ENCODE data around the gene TMEM59. TPM values are rescaled to one million over a fixed set of nuclear protein-coding genes. Genes with fewer than 3 reads are reported as not detected.

TMEM59 gene
- total and polyA plus RNA-seq, 2 of the 8 experiments (the other 6 are each of a cell fraction or from before 2014, with no cell fraction given), result 116 to 139 TPM

DNA sequence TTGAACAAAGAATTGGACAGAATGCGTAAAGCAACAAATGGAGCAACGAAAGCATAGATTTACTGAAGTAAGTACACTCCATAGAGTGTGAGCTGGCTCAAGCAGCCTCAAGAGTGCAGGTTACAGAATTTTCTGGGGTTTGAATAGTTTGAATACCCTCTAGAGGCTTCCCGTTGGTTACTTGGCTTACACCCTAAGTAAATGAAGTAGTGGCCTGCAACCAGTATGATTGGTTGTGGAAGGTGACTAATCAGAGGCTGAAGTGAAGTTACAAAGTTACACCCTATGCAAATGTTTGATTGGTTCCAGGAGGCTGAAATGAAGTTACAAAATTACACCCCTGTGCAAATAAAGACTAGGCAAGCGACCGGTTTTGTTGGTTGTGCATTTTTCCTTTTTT is 11.3 kb upstream of the TMEM59 start (continued):
- TF ChIP-seq, protein P1, sequence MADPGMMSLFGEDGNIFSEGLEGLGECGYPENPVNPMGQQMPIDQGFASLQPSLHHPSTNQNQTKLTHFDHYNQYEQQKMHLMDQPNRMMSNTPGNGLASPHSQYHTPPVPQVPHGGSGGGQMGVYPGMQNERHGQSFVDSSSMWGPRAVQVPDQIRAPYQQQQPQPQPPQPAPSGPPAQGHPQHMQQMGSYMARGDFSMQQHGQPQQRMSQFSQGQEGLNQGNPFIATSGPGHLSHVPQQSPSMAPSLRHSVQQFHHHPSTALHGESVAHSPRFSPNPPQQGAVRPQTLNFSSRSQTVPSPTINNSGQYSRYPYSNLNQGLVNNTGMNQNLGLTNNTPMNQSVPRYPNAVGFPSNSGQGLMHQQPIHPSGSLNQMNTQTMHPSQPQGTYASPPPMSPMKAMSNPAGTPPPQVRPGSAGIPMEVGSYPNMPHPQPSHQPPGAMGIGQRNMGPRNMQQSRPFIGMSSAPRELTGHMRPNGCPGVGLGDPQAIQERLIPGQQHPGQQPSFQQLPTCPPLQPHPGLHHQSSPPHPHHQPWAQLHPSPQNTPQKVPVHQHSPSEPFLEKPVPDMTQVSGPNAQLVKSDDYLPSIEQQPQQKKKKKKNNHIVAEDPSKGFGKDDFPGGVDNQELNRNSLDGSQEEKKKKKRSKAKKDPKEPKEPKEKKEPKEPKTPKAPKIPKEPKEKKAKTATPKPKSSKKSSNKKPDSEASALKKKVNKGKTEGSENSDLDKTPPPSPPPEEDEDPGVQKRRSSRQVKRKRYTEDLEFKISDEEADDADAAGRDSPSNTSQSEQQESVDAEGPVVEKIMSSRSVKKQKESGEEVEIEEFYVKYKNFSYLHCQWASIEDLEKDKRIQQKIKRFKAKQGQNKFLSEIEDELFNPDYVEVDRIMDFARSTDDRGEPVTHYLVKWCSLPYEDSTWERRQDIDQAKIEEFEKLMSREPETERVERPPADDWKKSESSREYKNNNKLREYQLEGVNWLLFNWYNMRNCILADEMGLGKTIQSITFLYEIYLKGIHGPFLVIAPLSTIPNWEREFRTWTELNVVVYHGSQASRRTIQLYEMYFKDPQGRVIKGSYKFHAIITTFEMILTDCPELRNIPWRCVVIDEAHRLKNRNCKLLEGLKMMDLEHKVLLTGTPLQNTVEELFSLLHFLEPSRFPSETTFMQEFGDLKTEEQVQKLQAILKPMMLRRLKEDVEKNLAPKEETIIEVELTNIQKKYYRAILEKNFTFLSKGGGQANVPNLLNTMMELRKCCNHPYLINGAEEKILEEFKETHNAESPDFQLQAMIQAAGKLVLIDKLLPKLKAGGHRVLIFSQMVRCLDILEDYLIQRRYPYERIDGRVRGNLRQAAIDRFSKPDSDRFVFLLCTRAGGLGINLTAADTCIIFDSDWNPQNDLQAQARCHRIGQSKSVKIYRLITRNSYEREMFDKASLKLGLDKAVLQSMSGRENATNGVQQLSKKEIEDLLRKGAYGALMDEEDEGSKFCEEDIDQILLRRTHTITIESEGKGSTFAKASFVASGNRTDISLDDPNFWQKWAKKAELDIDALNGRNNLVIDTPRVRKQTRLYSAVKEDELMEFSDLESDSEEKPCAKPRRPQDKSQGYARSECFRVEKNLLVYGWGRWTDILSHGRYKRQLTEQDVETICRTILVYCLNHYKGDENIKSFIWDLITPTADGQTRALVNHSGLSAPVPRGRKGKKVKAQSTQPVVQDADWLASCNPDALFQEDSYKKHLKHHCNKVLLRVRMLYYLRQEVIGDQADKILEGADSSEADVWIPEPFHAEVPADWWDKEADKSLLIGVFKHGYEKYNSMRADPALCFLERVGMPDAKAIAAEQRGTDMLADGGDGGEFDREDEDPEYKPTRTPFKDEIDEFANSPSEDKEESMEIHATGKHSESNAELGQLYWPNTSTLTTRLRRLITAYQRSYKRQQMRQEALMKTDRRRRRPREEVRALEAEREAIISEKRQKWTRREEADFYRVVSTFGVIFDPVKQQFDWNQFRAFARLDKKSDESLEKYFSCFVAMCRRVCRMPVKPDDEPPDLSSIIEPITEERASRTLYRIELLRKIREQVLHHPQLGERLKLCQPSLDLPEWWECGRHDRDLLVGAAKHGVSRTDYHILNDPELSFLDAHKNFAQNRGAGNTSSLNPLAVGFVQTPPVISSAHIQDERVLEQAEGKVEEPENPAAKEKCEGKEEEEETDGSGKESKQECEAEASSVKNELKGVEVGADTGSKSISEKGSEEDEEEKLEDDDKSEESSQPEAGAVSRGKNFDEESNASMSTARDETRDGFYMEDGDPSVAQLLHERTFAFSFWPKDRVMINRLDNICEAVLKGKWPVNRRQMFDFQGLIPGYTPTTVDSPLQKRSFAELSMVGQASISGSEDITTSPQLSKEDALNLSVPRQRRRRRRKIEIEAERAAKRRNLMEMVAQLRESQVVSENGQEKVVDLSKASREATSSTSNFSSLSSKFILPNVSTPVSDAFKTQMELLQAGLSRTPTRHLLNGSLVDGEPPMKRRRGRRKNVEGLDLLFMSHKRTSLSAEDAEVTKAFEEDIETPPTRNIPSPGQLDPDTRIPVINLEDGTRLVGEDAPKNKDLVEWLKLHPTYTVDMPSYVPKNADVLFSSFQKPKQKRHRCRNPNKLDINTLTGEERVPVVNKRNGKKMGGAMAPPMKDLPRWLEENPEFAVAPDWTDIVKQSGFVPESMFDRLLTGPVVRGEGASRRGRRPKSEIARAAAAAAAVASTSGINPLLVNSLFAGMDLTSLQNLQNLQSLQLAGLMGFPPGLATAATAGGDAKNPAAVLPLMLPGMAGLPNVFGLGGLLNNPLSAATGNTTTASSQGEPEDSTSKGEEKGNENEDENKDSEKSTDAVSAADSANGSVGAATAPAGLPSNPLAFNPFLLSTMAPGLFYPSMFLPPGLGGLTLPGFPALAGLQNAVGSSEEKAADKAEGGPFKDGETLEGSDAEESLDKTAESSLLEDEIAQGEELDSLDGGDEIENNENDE (IDR thresholded peaks at IDR 0.05; ENCODE audit: insufficient replicate concordance, low read length), result no peak
- no peak for TF ChIP-seq EZH2 (IDR thresholded peaks at IDR 0.05; ENCODE audit: low read depth, low read length, severe bottlenecking)
- no peak for TF ChIP-seq RBBP5 (IDR thresholded peaks at IDR 0.05; ENCODE audit: borderline replicate concordance, low read depth, low read length)
